GM12864 (cell line): ENCODE data around the gene LRTM1.

ENCODE experiments used
- DNase-seq: peaks from one replicate; pipeline ENCODE4 v3.0.0-alpha.2; 2011; ENCODE audit warnings: low read depth
- H3K4me3 ChIP-seq: 2 replicates; pipeline ENCODE4 v1.5.1; 2011; ENCODE audit warnings: mild to moderate bottlenecking, low read depth, low read length, control low read depth
- CTCF ChIP-seq: IDR thresholded peaks from 2 replicates; pipeline ENCODE4 v1.5.1; 2011; ENCODE audit warnings: low read depth, mild to moderate bottlenecking, moderate library complexity, low read length, control low read depth, inconsistent platforms; ENCODE audit errors: missing control alignments

LRTM1 gene

GRCh38 chr3:54915181-54915580, 12.7 kb downstream of the LRTM1 start:
- no peak for DNase-seq
- TF ChIP-seq CTCF: no peak

GRCh38 chr3:54914180-54914579, 13.7 kb downstream of the LRTM1 start:
- no peak overlapping the region for H3K4me3 ChIP-seq
- TF ChIP-seq CTCF: no peak
- DNase-seq: no peak

More at GRCh38 chr3:54915181-54915580, 12.7 kb downstream of the LRTM1 start:
- no peak overlapping the region for H3K4me3 ChIP-seq

- TF ChIP-seq CTCF: no peak
- H3K4me3 ChIP-seq: no peak overlapping the region
- DNase-seq: no peak
Observed at GRCh38 chr3:54909191-54909590, 18.7 kb downstream of the LRTM1 start.

GRCh38 chr3:54906763-54907162, 21.1 kb downstream of the LRTM1 start:
- DNase-seq: no peak
- no peak overlapping the region for H3K4me3 ChIP-seq
- no peak for TF ChIP-seq CTCF

GRCh38 chr3:54905920-54906319, 21.9 kb downstream of the LRTM1 start:
- DNase-seq: no peak
- no peak for TF ChIP-seq CTCF
- H3K4me3 ChIP-seq: no peak overlapping the region

GRCh38 chr3:54905261-54905888, 22.5 kb downstream of the LRTM1 start:
- no peak for DNase-seq
- H3K4me3 ChIP-seq: no peak overlapping the region
- no peak for TF ChIP-seq CTCF
